ENCODE results near the gene PHC2.
"Not testable (repeated sequence)": the region's sequence is repeated elsewhere in the genome, so short reads cannot be mapped to it uniquely, and the experiment has no call there.

PHC2 gene

DNA sequence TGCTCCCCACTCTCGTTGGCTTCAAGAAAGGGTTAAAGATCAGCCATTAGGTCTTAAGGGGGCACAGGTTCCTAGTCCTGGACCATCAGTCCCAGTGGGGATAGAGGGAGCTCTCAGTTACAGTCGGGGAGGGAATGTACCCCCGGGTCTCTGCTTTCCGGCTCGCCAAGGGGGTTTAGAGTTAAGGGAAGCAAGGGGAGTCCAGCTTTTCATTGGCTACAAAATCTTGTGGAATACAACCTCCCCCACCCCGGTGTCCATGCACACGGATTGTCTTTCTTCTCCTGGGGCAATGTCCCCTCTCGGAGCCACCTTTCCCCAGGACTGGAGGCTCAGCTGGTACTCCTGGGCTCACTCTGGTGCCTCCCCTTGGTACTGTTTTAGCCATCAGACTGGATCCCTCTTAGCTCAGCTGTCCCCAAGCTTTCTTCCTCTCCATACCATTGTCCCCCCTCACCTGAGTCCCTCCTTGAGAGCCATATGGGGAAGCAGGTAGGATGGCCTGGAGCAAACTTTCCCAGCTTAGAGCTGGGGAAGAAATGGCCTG is 110.2 kb downstream of the PHC2 start, which contains the start of gene A3GALT2:
Gene A3GALT2, minus strand, starts transcription at position 480 of the 547 bp plus-strand sequence. Its CDS starts 0 bp downstream, at position 480.
- in situ Hi-C loops (cut with HindIII; ENCODE audit: low pct_unique_long_range_greater_than_20kb, low sequenced_read_pairs): no loop called here
- DNase-seq (ENCODE audit: low read depth in 1 of 2, low spot score in 1 of 2): no peak
- TF ChIP-seq JUND (IDR thresholded peaks at IDR 0.05; ENCODE audit: low read depth): no peak

DNA sequence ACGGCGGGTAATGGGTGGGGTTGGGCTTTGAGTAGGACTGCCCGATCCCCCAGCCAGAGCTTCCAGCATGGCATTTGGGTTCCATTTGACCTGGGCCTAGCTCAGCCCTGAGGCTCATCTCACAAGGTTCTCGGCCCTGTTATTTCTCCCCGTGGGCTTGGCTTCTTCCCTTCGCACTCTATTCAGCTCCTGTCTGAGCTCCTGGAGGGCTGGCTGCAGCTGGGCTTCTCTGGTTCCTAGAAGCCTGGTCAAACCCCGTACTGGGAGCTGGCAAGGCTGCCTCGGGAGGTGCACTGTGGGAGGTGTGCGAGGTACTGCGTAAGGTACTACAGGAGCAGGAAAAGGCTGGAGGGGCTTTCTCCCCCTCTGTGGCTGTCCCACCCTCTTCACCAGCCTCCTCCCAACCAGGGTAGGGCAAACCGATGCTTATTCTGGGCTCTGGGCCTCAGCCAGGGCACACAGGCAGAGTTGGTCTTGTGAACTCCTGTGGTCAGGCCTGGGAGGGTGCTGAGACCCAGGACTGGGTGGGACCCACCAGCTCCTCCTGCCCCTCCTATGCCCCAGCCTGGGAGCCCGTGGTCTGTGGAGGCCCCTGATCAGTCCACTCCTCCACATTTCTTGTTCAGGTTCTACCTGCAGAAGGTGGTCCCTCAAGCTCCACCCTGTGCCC is 110.8 kb downstream of the PHC2 start:
- no peak for DNase-seq (ENCODE audit: low read depth in 1 of 2, low spot score in 1 of 2)
- TF ChIP-seq JUND (IDR thresholded peaks at IDR 0.05; ENCODE audit: low read depth): no peak
- in situ Hi-C loops (cut with HindIII; ENCODE audit: low pct_unique_long_range_greater_than_20kb, low sequenced_read_pairs): no loop called here

DNA sequence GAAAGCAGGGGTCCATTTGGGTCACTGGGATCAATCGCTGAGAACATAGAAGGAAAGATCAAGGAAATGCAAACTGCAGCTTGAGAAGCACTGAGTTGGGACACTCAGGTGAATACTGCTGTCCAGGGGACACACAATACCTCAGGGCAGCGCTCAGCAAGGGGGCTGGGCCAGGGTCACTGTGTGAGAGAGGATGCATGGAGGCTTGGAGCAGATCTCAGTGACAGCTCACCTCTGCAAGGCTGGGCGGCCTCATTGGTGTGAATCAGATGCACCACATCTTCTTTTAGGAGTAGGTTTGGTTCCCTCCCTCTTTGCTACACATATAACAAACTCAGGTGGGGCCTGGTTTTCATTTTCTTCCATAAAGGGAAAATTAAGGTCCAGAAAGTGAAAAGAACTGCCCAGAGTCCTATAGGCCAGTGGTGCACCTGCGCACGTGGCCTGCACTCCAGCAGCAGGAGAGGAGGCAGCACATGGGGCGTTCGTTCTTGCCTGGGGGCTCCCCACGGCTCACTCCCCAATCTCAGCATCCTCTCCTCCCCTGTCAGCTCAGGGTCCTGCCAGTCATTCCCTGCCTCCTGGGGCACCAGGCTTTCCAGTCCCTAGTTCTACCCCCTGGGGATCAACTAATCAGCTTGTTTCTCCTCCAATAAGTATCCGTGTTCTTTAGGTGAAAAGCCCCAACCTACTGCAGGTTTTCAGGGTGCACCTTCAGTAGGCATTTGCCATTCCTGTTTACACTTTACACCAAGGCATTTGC is 111.5 kb downstream of the PHC2 start:
- TF ChIP-seq JUND (IDR thresholded peaks at IDR 0.05; ENCODE audit: low read depth): no peak
- in situ Hi-C loops (cut with HindIII; ENCODE audit: low pct_unique_long_range_greater_than_20kb, low sequenced_read_pairs): no loop called here
- no peak for DNase-seq (ENCODE audit: low read depth in 1 of 2, low spot score in 1 of 2)

DNA sequence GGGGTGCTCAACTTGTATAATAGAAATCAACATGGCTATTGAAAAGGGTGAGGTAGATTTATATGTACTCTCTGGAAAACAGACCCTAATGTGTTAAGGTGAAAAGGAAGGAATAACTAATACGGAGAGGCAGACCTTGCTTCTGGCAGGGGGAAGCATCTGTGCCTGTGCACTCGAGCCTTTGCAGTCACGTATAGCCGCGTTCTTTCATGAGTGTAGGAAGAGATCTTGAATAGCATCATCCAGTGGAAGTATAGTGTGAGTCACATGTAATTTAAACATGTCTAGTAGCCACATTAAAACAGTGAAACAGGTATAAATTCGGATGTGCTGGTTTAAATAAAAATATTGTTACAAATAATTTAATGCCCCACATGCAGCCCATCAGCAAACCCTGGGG is 112.9 kb downstream of the PHC2 start:
- no peak for DNase-seq (ENCODE audit: low read depth in 1 of 2, low spot score in 1 of 2)
- TF ChIP-seq JUND (IDR thresholded peaks at IDR 0.05; ENCODE audit: low read depth): no peak
- in situ Hi-C loops (cut with HindIII; ENCODE audit: low pct_unique_long_range_greater_than_20kb, low sequenced_read_pairs): no loop called here

DNA sequence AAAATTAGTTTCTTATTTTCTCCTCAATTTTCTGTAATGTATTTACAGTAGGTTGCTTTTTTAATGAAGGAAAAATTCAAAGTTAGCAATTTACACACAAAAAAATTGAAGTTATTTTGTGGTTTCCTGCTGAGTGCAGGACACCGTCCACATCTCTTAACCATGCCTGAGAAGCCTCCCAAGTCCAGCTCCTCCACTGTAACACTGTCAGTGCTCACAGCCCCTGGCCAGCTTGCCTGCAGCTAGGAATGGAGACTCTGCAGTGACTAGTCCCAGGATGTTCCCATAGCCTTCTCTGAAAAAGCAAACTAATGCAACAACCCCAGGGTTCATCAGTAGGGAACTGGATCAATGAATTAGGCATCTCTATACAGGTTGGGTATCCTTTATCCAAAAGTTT is 113.5 kb downstream of the PHC2 start:
- in situ Hi-C loops (cut with HindIII; ENCODE audit: low pct_unique_long_range_greater_than_20kb, low sequenced_read_pairs): no loop called here
- no peak for DNase-seq (ENCODE audit: low read depth in 1 of 2, low spot score in 1 of 2)
- no peak for TF ChIP-seq JUND (IDR thresholded peaks at IDR 0.05; ENCODE audit: low read depth)

DNA sequence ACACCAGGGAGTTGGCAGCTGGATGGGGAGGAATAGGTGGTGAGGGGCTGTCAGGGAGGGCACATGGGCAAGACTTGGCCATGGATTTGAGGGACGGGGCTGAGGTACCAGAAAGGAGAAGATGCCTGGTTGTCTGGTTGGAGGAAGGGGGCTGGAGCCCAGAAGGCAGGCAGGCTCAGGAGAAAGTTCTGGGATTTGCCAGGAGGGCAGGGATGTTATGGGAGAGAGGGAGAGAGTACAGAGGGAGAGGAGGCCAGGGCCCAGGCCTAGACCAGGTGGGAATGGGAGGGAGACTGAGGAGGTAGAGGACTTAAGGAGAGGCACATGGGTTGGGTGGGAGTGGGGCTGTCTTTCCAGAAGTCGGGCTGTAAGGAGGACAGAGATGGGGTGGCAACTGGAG is 114.3 kb downstream of the PHC2 start:
- TF ChIP-seq JUND (IDR thresholded peaks at IDR 0.05; ENCODE audit: low read depth): no peak
- DNase-seq (ENCODE audit: low read depth in 1 of 2, low spot score in 1 of 2): no peak
- in situ Hi-C loops (cut with HindIII; ENCODE audit: low pct_unique_long_range_greater_than_20kb, low sequenced_read_pairs): no loop called here

DNA sequence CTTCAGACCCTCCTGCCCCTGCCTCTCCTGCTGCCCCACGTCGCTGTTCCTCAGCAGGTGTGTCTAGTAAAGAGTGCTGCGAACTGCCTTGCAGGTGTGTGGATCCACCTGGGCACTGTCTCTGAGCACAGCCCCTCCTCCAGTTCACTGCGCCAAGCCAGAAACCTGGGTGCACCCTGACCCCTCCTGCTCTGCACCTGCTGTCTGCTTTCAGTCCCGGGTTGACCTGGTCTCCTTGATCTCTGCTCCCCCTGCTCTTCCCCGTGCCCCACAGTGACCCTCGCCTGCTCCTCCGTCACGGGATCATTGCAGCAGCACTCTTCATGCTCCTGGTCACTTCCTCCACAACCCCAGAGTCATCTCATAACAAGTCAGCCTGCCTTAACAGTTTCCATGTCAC is 116.5 kb downstream of the PHC2 start:
- TF ChIP-seq JUND (IDR thresholded peaks at IDR 0.05; ENCODE audit: low read depth): no peak
- in situ Hi-C loops (cut with HindIII; ENCODE audit: low pct_unique_long_range_greater_than_20kb, low sequenced_read_pairs): no loop called here
- no peak for DNase-seq (ENCODE audit: low read depth in 1 of 2, low spot score in 1 of 2)

DNA sequence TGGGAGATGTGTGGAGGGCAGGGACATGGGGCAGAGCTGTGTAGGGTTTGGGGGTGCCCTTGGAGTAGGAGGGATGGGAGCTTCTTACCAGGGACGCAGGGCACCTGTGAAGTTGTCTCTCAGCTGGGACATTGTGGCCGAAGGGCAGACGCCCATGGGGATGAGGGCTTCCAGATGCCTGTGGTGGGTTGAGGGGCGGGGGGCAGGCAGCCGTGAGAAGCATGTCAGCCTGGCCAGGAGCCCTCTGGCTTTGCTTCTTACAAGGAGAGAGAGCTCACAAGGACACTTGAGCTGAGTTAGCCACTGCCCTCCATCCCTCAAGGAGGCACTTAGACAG is 118.5 kb downstream of the PHC2 start:
- in situ Hi-C loops (cut with HindIII; ENCODE audit: low pct_unique_long_range_greater_than_20kb, low sequenced_read_pairs): no loop called here
- DNase-seq (ENCODE audit: low read depth in 1 of 2, low spot score in 1 of 2): no peak
- TF ChIP-seq JUND (IDR thresholded peaks at IDR 0.05; ENCODE audit: low read depth): no peak

DNA sequence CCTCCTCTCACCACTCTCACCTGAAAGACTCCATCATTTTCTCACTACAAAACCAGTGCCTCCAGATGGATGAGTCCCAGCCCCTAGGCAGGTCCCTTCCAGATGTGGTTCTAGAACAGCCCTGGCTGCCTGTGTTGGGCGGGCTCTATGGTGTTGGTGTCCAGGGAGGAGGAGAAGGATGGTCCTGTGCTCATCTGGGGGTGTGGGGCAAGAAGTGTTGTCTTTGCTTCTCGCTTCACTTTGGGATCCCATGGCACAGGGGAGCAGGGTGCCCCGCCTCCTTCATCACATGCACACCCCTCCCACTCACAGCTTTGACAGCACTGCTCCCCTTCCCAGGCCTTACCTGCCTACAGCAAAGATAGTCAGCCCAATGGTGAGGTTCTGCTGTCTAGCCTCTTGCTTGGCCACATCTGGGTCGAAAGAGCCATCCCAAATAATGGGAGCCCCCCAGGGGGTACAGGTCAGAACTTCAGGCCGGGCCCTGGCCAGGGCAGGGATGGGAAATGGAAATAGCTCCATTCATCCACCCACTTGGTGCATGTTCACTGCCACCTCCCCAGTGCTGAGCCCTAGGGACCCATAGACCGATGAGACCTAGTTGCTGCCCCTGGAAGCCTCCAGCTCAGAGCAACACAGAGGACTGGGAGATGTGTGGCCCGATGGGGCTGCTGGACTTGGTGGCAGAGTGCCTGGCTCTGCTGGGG is 119.0 kb downstream of the PHC2 start:
- DNase-seq (ENCODE audit: low read depth in 1 of 2, low spot score in 1 of 2): no peak
- TF ChIP-seq JUND (IDR thresholded peaks at IDR 0.05; ENCODE audit: low read depth): no peak
- in situ Hi-C loops (cut with HindIII; ENCODE audit: low pct_unique_long_range_greater_than_20kb, low sequenced_read_pairs): no loop called here

DNA sequence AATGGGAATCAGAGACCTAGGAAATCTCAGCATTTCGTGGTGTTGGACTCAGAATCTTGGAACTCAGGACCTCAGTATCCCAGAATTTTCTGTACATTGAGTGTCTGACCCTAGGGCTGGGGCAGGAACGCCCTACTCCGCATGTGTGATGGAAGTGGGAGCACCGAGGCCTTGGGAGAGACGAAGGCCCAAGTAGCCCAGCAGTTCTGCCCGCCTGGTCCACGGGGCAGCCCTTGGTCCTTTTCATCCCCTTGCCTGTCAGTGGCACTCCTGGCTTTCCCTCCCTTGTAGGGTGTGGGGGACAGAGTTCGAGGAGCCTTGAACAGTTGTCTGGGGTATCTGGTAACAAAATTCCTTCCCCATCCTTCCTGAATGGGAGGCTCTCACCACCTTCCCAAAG is 120.2 kb downstream of the PHC2 start:
- DNase-seq (ENCODE audit: low read depth in 1 of 2, low spot score in 1 of 2): no peak
- TF ChIP-seq JUND (IDR thresholded peaks at IDR 0.05; ENCODE audit: low read depth): no peak
- in situ Hi-C loops (cut with HindIII; ENCODE audit: low pct_unique_long_range_greater_than_20kb, low sequenced_read_pairs): no loop called here

DNA sequence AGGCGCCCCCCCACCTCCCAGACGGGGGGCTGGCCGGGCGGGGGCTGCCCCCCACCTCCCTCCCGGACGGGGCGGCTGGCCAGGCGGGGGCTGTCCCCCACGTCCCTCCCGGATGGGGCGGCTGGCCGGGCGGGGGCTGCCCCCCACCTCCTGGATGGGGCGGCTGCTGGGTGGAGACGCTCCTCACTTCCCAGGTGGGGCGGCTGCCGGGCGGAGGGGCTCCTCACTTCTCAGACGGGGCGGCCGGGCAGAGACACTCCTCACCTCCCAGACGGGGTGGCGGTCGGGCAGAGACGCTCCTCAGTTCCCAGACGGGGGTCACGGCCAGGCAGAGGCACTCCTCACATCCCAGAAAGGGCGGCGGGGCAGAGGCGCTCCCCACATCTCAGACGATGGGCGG is 121.5 kb downstream of the PHC2 start:
- in situ Hi-C loops (cut with HindIII; ENCODE audit: low pct_unique_long_range_greater_than_20kb, low sequenced_read_pairs); DNase-seq (ENCODE audit: low read depth in 1 of 2, low spot score in 1 of 2): not testable (repeated sequence)

DNA sequence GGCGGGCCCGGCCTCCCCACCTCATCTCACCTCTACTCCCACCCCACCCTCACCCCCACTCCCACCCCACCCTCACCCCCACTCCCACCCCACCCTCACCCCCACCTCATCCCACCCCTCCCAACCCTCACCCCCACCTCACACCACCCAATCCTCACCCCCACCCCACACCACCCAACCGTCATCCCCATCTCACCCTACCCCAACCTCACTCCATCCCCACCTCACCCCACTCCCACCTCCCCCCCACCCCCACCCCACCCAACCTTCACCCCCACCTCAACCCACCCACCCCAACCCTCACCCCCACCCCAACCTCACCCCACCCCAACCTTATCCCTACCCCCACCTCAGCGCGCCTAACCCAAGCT is 123.4 kb downstream of the PHC2 start:
- DNase-seq (ENCODE audit: low read depth in 1 of 2, low spot score in 1 of 2): no peak
- in situ Hi-C loops (cut with HindIII; ENCODE audit: low pct_unique_long_range_greater_than_20kb, low sequenced_read_pairs): no loop called here
- no peak for TF ChIP-seq JUND (IDR thresholded peaks at IDR 0.05; ENCODE audit: low read depth)

All from T47D (cell line).